Fibroblast of lung (primary cell): ENCODE results near the gene COL4A5.

Experiments used
- CTCF ChIP-seq, 2 donors: IDR thresholded peaks in 1 of 2; conservative IDR thresholded peaks in 1 of 2; 1 replicate in 1 of 2; 2 replicates in 1 of 2; pipeline ENCODE4 v1.5.1; 2011 to 2012; ENCODE audit warnings: low read length in 2 of 2, control low read depth in 1 of 2, inconsistent platforms in 1 of 2, low read depth in 1 of 2, mild to moderate bottlenecking in 1 of 2
- EZH2 ChIP-seq: IDR thresholded peaks from 2 replicates; pipeline ENCODE4 v1.5.1; 2012; ENCODE audit warnings: low read length, control low read depth, mild to moderate bottlenecking; ENCODE audit errors: missing control alignments

- no peak for TF ChIP-seq CTCF (conservative IDR thresholded peaks at IDR 0.05 in 1 of 2, IDR thresholded peaks at IDR 0.05 in 1 of 2; ENCODE audit: low read depth in 1 of 2, low read length in 2 of 2)
- no peak for TF ChIP-seq EZH2
Measured at GRCh38 chrX:108734426-108734825, 294.8 kb downstream of the COL4A5 start.
